Keratinocyte (primary cell): Measurements from ENCODE around the gene MAGI1. TPM values are rescaled to one million over a fixed set of nuclear protein-coding genes. Genes with fewer than 3 reads are reported as not detected.

Experiments used
- DNase-seq: peaks from one replicate; pipeline ENCODE4 v3.0.0-alpha.2; 2011; ENCODE audit warnings: low read depth, missing footprints, low spot score
- FAIRE-seq: peaks from 2 replicates; lab custom pipeline; 2011; peaks lifted over from hg19 to GRCh38; lab: Jason Lieb, UNC
- H2AFZ ChIP-seq: 2 replicates; pipeline ENCODE4 v1.6.0; 2012; ENCODE audit warnings: low read length, control low read depth, inconsistent platforms; ENCODE audit not compliant: control insufficient read depth
- H3K27ac ChIP-seq: 2 replicates; pipeline ENCODE4 v1.5.1; 2011; ENCODE audit warnings: low read length; ENCODE audit not compliant: control insufficient read depth, insufficient read depth
- H3K27me3 ChIP-seq: 3 replicates; pipeline ENCODE4 v1.6.0; 2011; ENCODE audit warnings: low read length; ENCODE audit not compliant: control insufficient read depth, insufficient read depth; ENCODE audit errors: extremely low read depth
- H3K36me3 ChIP-seq, 2 experiments: 2 replicates in 1 of 2; 3 replicates in 1 of 2; pipeline ENCODE4 v1.5.1; 2011; ENCODE audit warnings: low read length in 2 of 2, mild to moderate bottlenecking in 1 of 2; ENCODE audit not compliant: control insufficient read depth in 2 of 2, insufficient read depth in 2 of 2; ENCODE audit errors: extremely low read depth in 1 of 2
- H3K4me1 ChIP-seq: 3 replicates; pipeline ENCODE4 v1.5.1; 2011; ENCODE audit warnings: low read length; ENCODE audit not compliant: control insufficient read depth, insufficient read depth; ENCODE audit errors: extremely low read depth
- H3K4me2 ChIP-seq: 3 replicates; pipeline ENCODE4 v1.6.0; 2011; ENCODE audit warnings: low read depth, low read length; ENCODE audit not compliant: control insufficient read depth, insufficient read depth; ENCODE audit errors: extremely low read depth
- H3K4me3 ChIP-seq, 3 experiments: fragments of 200-600 bp in 1 of 3; sonication (generic) in 1 of 3; 2 replicates in 2 of 3; 3 replicates in 1 of 3; pipeline ENCODE4 v1.5.1; 2011 to 2016; ENCODE audit warnings: low read length in 3 of 3, mild to moderate bottlenecking in 3 of 3, control low read depth in 2 of 3, inconsistent platforms in 1 of 3, low read depth in 1 of 3, mixed read lengths in 1 of 3, mixed run types in 1 of 3, moderate library complexity in 1 of 3; ENCODE audit not compliant: control insufficient read depth in 2 of 3, insufficient read depth in 2 of 3; ENCODE audit errors: extremely low read depth in 1 of 3
- H3K79me2 ChIP-seq: 2 replicates; pipeline ENCODE4 v1.6.0; 2012; ENCODE audit warnings: low read length; ENCODE audit not compliant: control insufficient read depth, insufficient read depth
- H3K9ac ChIP-seq: 3 replicates; pipeline ENCODE4 v1.6.0; 2011; ENCODE audit warnings: low read length; ENCODE audit not compliant: control insufficient read depth, insufficient read depth; ENCODE audit errors: extremely low read depth
- H3K9me1 ChIP-seq: 3 replicates; pipeline ENCODE4 v1.6.0; 2011; ENCODE audit warnings: low read length; ENCODE audit not compliant: control insufficient read depth, insufficient read depth; ENCODE audit errors: extremely low read depth
- H3K9me3 ChIP-seq: 2 replicates; pipeline ENCODE4 v1.5.1; 2012; ENCODE audit warnings: low read depth, low read length; ENCODE audit not compliant: control insufficient read depth
- H4K20me1 ChIP-seq: 3 replicates; pipeline ENCODE4 v1.6.0; 2011; ENCODE audit warnings: low read length; ENCODE audit not compliant: control insufficient read depth, insufficient read depth; ENCODE audit errors: extremely low read depth
- EZH2 ChIP-seq: IDR thresholded peaks from one replicate; pipeline ENCODE4 v1.6.1; 2012; ENCODE audit warnings: inconsistent platforms, mild to moderate bottlenecking, low read length, moderate library complexity
- dilution Hi-C: fragments of 300-500 bp; cut with MboI; formaldehyde crosslinking; loops from one replicate; pipeline ENCODE4 v1.7.0; 2020; ENCODE audit warnings: low sequenced_read_pairs; ENCODE audit not compliant: extremely low pct_ligation_motif_present
- polyA plus RNA-seq, 5 experiments: library from polyadenylated mRNA; depleted of rRNA in 3 of 5; stranded (reverse) in 3 of 5; stranded (forward) in 1 of 5; unstranded in 1 of 5; fragments of >200 nt; gene quantifications; 1 replicate in 1 of 5; 2 replicates in 3 of 5; 3 replicates in 1 of 5; pipeline versions ENCODE4 v1.2.1 to v1.2.3, GENCODE V29; 2011 to 2012; ENCODE audit warnings: missing spikeins in 2 of 5, low read depth in 1 of 5, low replicate concordance in 1 of 5
- TF ChIP-seq, protein P1 (sequence below), 3 experiments: IDR thresholded peaks in 1 of 3; conservative IDR thresholded peaks in 1 of 3; optimal IDR thresholded peaks in 1 of 3; 2 replicates in 2 of 3; 3 replicates in 1 of 3; pipeline versions ENCODE3 to v1.5.1; 2011; ENCODE audit warnings: low read length in 3 of 3, mild to moderate bottlenecking in 3 of 3, moderate library complexity in 2 of 3, control low read depth in 1 of 3, inconsistent platforms in 1 of 3; ENCODE audit not compliant: insufficient read depth in 2 of 3; ENCODE audit errors: extremely low read depth in 1 of 3

The MAGI1 gene
- polyA plus RNA-seq, 1 donor (not counting 4 experiments of a cell fraction or from before 2014, with no cell fraction given): 10.9 TPM

DNA sequence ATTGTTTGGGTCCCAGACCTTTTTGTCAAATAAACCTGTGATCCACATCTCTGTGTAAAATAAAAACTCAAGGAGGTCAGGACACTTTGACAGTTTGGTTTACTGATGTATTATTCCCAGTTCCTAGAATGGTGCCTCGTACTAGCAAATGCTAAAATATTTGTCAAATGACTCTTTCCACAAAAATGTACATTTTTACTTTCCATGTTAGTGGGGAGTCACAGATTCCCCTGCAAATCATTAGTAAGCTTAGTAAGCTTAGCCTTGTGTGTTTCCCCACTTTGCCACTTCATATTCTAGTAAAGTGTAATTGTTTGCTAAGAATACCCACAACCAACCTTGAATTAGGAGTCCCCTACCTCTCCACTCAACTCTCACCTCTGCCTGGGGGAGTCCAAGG lies 2.4 kb upstream of the MAGI1 start:
- H3K4me2 ChIP-seq: no peak overlapping the region

DNA sequence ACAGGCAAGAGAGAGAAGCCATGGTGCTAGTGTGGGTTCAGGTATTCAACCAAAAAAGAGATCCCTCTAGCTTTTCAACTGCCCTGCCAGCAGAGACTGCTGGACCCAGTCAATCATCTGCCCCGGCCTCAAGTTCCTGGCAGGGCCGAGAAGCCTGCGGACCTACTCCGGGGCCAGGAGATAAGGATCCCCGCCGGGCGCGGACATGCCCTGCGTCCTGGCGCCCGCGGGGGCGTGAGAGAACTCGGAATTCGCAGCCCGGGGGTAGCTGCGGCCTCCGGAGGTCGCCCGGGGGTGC lies 821 bp upstream of the MAGI1 start:
- FAIRE-seq (no peak), DNase-seq (no peak)
- no peaks in the 10 kb centered on the region for H3K27me3 ChIP-seq
- dilution Hi-C loops: no loop called here
- no peaks in the 10 kb centered on the region for H3K36me3 ChIP-seq
- H4K20me1 ChIP-seq: no peaks in the 10 kb centered on the region
- peak overlapping the region; percentile 73 for H3K27ac ChIP-seq
- TF ChIP-seq, protein P1, sequence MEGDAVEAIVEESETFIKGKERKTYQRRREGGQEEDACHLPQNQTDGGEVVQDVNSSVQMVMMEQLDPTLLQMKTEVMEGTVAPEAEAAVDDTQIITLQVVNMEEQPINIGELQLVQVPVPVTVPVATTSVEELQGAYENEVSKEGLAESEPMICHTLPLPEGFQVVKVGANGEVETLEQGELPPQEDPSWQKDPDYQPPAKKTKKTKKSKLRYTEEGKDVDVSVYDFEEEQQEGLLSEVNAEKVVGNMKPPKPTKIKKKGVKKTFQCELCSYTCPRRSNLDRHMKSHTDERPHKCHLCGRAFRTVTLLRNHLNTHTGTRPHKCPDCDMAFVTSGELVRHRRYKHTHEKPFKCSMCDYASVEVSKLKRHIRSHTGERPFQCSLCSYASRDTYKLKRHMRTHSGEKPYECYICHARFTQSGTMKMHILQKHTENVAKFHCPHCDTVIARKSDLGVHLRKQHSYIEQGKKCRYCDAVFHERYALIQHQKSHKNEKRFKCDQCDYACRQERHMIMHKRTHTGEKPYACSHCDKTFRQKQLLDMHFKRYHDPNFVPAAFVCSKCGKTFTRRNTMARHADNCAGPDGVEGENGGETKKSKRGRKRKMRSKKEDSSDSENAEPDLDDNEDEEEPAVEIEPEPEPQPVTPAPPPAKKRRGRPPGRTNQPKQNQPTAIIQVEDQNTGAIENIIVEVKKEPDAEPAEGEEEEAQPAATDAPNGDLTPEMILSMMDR (optimal IDR thresholded peaks at IDR 0.05 in 1 of 3, IDR thresholded peaks at IDR 0.05 in 1 of 3, conservative IDR thresholded peaks at IDR 0.05 in 1 of 3; ENCODE audit: extremely low read depth in 1 of 3, insufficient read depth in 2 of 3, low read length in 3 of 3): peak in 1 of 3 experiments; percentile 1
- TF ChIP-seq EZH2: no peak
- H3K4me2 ChIP-seq: peak overlapping the region; percentile 71
- peak overlapping the region; percentile 68 to 90 (median 77) for H3K4me3 ChIP-seq
- H3K9me3 ChIP-seq: no peaks in the 10 kb centered on the region
- H3K4me1 ChIP-seq: peaks cover 16% of the 10 kb centered on the region
- H2AFZ ChIP-seq: peak overlapping the region; percentile 88
- H3K9me1 ChIP-seq: no peaks in the 10 kb centered on the region
- peaks cover 26% of the 10 kb centered on the region for H3K79me2 ChIP-seq
- peak overlapping the region; percentile 81 for H3K9ac ChIP-seq

More for the DNA sequence above, 2.4 kb upstream of the MAGI1 start:
- Histone ChIP-seq H3K9ac (no peak overlapping the region), H4K20me1 (no peaks in the 10 kb centered on the region), H3K9me3 (no peaks in the 10 kb centered on the region), H3K9me1 (no peaks in the 10 kb centered on the region), H3K36me3 (no peaks in the 10 kb centered on the region), H3K4me1 (peaks cover 9% of the 10 kb centered on the region), H2AFZ (no peak overlapping the region), H3K79me2 (peaks cover 17% of the 10 kb centered on the region), H3K27ac (no peak overlapping the region), H3K4me3 (no peak overlapping the region), H3K27me3 (no peaks in the 10 kb centered on the region)
- FAIRE-seq: no peak
- dilution Hi-C loops: no loop called here
- no peak for DNase-seq
- TF ChIP-seq, protein P1 (optimal IDR thresholded peaks at IDR 0.05 in 1 of 3, IDR thresholded peaks at IDR 0.05 in 1 of 3, conservative IDR thresholded peaks at IDR 0.05 in 1 of 3; ENCODE audit: extremely low read depth in 1 of 3, insufficient read depth in 2 of 3, low read length in 3 of 3): no peak
- no peak for TF ChIP-seq EZH2
